Activated CD4-positive, CD25-positive, alpha-beta regulatory T cell treated with anti-CD3 and anti-CD28 coated beads, Interleukin-2, amount 50 U/mL, for 24 hours (primary cell): Measurements from ENCODE around the gene HCRTR2.
"Not testable (repeated sequence)": the region's sequence is repeated elsewhere in the genome, so short reads cannot be mapped to it uniquely, and the experiment has no call there.

Source experiments
- ATAC-seq, 2 donors: fragments of 150-1000 bp; cut with Tn5 transposase; one replicate each; pipeline ENCODE4 v1.10.0; 2021; ENCODE audit warnings: mild to moderate bottlenecking in 1 of 2, moderate library complexity in 1 of 2

Gene HCRTR2

DNA sequence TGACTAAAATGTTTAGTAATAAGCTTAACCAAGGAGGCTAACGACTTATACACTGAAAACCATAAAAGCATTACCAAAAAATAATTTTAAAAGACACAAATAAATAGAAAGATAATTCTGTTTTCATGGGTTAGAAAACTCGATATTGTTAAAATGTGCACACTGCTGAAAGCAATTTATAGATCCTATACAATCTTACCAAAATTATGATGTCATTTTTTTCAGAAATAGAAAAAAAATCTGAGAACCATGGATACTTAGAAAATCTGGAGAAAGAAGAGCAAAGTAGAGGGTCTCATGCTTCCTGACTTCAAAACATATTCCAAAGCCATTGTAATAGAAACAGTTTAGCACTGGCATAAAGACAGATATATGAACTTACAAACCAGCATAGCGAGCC is 46.6 kb downstream of the HCRTR2 start:
- ATAC-seq = no peak

DNA sequence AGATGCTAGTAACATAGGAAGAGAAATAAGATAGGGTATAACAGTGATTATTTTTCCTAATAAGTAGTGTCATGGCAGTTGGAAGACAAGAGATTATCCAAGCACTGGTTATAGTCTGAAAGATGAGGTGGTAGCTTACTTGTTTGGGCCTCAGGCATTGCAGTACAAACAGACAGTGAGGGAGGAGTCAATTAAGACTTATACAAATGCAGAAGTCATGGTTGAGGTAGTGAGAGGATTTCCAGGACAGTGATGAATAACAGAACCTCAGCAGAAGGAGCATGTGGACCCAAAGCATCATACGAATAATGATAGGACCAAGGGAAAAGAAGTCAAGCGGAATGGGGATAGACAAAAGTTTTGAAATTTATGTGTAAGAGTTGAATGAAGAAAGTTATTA is 53.5 kb downstream of the HCRTR2 start:
- ATAC-seq = no peak

DNA sequence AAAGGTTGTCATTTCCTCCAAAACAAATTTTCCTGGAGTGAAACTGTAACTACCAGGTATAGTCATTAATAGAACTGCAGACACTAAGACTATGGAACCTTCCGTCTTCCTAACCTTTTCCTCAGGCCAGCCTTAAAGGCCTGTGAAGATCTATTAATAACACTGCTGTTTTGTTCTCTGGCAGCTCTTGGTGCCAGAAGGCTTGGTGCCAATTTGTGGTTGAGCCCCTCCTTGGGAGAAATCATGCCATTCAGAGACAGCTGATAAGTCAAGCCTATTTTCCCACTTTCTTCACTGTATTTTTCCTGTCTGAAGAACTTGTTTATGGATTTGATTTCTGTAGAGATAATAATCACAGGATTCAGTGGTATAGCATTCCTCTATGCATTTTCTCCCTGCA is 64.8 kb downstream of the HCRTR2 start:
- no peak for ATAC-seq

DNA sequence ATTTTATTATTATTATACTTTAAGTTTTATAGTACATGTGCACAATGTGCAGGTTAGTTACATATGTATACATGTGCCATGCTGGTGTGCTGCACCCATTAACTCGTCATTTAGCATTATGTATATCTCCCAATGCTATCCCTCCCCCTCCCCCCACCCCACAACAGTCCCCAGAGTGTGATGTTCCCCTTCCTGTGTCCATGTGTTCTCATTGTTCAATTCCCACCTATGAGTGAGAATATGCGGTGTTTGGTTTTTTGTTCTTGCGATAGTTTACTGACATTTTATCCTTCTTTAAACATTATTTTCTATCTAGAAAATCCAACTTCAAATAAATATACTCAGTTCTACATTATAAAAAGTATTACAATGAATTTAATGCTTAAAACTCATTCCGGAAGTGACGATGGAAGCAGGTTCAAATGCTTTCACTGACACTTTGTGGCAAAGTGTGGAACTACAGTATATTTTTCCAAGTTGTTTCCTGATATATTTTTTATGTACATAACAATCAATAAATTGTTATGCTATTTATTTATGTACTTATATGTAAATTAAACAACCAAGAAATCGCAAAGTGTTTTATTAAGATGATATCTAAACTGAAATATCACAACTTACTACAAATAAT is 66.8 kb downstream of the HCRTR2 start:
- not testable (repeated sequence) for ATAC-seq

DNA sequence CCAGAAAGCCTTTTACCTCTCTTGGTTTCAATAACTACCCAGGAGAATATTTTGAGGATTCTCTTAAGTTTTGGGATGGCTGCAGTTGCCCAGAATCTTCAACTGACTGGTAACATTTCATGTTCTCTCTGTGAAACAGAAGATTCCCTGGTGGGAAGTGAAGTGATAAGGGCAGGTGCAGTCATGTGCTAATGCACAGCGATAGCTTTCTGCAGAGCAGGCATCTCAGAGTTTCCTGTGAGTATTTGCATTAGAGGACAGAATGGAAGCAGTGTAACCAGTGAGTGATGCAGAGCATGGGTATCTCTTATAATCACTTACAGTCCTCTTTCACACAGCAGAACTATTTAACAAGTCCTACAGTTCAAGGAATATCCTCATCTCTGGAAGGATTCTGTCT is 76.1 kb downstream of the HCRTR2 start:
- ATAC-seq = no peak

DNA sequence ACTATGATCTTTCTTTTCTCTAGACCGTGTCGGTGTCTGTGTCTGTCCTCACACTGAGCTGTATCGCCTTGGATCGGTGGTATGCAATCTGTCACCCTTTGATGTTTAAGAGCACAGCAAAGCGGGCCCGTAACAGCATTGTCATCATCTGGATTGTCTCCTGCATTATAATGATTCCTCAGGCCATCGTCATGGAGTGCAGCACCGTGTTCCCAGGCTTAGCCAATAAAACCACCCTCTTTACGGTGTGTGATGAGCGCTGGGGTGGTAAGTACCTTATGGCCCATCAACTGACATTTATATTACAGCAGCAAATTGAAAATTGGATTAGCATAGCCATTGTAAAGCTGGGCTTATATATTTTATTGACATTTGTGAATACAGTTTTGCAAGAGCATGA is 80.8 kb downstream of the HCRTR2 start:
- no peak for ATAC-seq

DNA sequence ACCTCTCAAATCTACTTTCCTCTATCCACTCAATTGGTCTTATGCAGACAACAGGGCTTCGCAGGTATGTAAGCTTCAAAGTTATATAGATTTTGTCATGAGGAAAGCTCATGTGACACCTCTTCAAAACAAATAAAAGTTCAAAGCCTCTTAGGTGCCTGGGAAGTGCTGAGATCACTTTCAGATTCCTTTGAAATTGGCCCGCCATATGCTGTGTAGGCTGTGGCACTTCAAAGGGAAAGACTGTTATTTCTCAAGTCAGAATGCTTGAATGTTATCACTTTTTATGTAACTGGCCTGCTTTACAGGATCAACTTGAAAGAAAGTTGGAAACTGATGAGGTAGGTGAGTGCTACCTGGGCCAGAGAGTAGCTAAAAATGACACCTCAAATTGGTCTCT is 85.9 kb downstream of the HCRTR2 start:
- no peak for ATAC-seq

DNA sequence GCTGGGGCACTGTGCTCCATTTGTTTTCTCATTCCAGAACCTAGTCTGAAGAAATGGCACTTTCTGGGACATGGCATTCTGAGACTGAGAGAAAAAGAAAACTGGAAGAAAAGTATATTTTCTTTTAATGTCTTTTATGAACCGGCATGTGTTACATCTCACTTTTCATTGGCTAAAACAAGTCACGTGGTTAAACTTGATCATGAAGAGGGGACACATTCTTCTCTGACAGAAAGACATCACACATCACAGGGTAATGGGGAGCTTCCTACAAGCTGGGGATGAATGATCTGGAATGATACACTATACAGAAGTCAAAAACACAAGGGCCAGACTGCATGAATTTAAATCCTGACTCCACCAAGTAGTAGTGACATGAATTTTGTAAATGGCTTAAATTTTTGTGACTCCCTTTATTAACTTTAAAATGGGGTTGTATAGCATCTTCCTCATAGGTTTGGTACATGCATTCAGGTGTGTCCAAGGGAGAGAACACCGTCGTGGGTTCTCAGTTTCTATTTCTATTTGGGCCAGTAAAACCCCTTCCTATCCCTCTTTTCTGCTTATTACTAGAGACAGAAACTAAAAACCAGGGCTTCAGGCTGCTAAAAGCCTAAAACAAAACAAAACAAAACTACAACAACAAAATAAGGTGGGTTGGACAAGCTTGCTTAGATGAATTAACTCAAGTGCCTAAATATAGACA is 91.2 kb downstream of the HCRTR2 start:
- ATAC-seq = no peak

DNA sequence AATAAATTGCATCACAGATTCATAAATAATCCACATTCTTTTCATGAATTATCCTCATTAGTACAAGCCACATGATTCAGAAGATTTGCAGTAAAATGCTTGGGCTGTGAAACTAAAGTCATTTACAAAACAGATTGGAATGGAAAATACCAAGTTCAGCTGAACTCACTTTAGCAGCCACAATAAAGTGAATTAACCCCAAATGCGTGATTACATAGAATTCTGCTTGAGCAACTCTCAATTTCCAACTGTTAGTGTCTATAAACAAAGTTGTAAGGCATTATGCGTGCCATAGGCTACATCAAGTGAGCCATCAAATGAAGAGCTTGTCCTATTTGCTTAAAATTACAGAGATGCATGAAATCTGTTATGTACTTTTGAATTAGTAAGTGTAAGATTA is 92.6 kb downstream of the HCRTR2 start:
- ATAC-seq = no peak

DNA sequence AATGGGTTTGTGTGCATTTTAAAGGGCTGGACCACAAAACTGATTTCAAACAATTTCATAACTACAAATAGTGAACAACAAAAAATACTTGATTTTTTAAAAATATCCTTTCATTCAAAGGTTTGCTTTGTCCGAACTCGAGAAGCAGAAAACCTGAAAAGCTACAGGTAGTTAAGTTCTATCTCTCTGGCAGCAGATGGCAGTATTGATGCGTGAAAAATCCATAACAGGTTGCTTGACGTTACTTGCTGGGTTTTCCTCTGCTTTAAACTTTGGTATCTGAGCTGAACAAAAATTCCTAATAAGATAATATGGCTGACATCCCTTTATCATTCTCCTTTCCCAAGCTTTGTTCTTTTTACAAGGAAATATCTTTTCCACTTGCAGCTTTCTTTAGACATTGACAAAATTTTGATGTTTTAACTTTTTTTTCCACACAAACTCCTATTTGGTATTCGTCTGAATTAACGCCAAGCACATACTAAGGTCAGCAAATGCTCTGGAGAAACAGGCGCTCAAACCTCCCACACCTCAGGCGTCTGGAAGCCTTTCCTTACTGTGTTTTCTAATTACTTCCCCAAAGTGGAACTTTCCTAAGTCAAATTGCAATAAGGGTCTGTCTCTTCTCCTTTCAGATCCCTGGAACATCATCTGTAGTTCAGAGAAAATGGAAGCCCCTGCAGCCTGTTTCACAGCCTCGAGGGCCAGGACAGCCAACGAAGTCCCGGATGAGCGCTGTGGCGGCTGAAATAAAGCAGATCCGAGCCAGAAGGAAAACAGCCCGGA is 102.6 kb downstream of the HCRTR2 start:
- ATAC-seq = no peak

DNA sequence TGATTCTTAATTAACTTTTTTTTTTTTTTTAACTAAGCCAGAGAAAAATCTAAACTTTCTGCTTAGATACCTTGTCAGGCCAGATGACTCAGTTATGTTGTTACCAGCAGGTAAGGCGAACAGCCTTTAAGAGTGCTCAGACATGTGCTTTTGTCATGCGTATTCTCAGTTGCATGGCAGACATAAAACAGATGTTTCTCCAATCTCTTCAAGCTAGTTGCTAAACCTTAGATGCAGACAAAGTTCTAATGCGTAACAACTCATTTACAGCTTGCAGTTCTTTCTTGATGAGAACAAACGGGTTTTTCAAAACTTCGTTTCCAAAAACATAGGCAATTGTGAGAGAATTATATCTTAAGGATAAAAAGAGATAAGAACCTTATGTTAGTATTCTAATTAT is 103.3 kb downstream of the HCRTR2 start:
- ATAC-seq = no peak

DNA sequence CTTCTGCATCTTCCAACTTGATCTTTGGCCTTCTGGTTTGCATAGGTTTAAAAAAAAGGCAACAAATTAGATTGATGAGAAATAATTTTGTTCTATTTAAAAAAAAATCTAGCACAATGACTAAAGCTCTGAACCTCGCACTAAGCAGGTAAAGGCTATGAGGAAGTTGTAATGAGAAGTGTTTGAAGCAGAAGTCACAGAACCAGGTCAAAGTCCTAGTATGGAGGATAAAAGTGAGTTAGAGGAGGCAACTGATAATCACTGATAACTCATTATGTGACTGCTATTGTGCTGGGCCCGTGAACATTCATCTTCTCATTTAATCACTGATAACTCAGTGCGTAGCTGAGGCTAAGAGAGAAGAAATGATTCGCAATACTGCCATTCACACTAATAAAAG is 106.9 kb downstream of the HCRTR2 start:
- no peak for ATAC-seq

DNA sequence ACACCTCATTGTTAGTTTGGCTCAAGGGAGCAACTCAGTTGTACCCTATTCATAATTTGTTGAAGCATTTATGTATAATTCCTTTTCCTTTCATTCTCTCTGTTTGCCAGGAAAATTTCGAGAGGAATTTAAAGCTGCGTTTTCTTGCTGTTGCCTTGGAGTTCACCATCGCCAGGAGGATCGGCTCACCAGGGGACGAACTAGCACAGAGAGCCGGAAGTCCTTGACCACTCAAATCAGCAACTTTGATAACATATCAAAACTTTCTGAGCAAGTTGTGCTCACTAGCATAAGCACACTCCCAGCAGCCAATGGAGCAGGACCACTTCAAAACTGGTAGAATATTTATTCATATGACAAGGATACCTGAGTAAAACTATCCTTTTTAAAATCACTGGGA is 107.8 kb downstream of the HCRTR2 start:
- ATAC-seq = no peak

DNA sequence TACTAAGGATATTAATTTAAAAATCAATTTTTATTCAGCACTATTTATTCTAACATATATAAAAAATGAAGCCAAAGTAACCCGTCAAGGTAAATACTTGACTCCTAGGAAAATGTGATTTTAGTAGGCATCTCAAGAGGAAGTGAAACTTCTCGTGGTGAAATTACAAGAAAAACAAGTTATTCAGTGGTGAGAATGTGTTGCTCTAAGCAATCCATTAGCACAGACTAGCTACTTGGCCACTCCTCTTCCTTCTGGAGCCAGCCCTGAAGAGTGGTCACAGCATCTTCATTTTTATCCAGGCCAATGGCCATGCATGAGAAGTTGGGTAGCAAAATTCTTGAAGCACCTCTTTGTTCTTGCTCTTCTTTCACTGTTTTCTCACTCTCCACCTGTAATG is 112.5 kb downstream of the HCRTR2 start:
- ATAC-seq = no peak

DNA sequence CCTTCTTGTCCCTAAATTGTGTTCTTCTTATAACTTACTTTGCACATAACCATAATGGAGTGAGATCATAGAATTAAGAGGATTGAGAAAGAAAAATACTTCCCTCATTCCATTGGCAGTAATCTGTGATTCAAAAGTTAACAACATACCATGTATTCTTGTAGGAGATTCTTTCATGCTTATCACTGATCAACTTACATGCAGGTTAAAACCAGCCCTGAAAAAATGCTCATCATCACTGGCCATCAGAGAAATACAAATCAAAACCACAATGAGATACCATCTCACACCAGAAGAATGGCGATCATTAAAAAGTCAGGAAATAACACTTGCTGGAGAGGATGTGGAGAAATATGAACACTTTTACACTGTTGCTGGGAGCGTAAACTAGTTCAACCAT is 116.4 kb downstream of the HCRTR2 start:
- no peak for ATAC-seq

DNA sequence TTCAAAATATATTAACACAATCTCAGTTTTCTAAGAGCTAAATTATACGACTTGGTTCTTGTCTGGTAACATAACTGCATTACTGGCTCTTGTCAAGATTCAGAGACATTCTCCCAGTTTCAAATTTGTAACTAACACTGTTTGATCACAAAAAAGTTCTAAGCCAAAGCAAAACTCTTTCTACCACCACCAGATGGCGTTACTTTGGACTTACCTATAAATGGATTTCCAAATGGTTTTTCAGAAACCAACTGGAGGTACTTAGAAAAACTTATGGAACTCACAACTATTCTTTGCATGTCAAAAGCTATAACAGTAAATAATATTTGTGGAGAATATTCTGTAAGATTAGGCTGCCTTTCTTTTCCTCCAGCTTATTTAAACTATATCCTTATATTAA is 118.8 kb downstream of the HCRTR2 start:
- ATAC-seq = no peak

DNA sequence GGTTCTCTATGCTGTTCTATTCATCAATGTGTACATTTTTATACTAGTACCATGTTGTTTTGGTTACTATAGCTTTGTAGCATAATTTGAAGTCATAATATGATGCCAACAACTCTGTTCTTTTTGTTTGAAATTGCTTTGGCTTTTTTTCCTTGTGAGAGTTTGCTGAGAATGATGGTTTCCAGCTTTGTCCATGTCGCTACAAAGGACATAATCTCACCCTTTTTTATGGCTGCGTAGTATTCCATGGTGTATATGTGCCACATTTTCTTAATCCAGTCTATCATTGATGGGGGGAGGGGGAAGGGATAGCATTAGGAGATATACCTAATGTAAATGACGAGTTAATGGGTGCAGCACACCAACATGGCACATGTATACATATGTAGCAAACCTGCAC is 122.9 kb downstream of the HCRTR2 start:
- ATAC-seq = not testable (repeated sequence)

DNA sequence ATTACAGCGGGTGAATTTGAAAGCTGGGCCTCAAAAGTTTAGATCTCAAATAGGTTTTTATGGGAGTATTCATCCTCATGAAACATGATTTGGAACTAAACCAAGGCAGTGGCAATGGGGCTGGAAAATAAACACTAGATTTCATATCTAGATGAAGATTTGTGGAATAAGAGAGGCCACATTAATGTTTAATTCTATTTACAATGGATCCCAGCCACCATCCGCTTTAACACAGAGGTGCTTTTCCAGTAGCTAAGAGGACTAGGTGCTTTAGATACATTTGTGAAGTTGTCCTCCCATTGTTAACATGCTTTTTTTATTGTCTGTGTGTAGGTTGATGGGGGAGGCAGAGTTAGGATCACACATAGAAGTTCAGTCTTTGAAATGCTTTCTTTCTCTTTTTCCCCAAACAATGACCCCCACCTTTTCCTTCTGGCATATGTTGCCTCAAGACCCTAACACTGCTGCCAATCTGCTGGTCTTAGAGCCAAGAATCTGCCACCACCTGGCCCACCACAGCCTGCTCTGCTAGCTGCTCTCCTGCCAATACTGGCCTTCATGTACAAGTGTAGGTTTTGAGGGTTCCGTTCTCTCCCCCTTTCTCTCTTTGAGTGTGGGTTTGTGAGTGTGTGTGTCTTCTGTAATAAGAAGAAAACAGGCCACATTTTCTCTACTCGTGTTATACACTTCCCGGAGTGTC is 125.1 kb downstream of the HCRTR2 start:
- no peak for ATAC-seq

DNA sequence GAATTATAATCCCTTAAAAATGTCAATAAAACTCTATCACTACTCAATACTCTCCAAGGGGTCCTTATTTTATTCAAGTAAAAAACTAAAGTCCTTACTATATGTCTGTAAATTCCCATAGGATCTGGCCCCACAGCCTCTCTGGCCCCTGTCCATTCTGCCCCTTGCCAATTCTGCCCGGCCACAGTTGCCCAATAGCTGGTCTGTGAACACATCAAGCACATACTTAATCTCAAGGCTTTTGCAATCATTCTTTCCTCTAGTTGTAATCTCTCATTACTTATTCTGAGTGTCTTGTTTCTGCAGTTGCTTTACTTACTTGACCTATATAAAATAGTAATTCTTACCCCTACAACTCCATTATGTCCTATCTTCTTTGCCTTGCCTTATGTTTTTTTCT is 130.4 kb downstream of the HCRTR2 start:
- no peak for ATAC-seq

DNA sequence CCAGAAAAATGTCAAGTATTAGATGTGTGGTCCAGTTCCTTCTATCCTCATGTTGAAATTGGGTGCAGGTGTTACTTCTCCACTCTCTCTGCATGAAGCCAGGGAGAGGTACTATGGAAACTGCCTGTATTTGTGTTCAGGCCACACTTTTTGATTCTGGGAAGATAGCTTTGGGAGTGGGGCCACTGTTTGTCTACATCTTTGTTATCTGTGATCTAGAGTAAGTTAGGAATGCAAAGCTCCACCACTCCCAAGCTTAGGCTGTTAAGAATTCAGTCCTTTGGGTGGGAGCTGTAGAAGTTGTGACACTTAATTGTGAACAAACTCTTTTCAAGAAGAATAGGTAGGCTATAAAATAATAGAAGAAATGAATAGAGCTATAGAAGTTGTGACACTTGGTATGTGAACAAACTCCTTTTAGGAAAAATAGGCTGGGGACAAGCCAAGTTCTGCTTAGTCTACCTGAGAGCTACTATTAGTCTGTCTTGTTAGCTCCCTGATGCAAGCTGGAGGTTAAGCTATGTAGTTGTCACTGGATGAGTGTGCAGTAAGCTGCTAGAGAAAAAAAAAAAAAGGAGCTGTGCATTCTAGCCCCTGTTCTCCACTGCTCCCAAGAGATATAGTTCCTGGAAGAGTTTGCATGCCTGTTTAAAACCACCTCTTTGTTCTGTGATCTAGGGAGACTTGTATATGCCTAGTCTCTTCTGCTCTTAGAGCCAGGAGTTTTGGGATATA is 145.8 kb downstream of the HCRTR2 start:
- ATAC-seq = no peak

DNA sequence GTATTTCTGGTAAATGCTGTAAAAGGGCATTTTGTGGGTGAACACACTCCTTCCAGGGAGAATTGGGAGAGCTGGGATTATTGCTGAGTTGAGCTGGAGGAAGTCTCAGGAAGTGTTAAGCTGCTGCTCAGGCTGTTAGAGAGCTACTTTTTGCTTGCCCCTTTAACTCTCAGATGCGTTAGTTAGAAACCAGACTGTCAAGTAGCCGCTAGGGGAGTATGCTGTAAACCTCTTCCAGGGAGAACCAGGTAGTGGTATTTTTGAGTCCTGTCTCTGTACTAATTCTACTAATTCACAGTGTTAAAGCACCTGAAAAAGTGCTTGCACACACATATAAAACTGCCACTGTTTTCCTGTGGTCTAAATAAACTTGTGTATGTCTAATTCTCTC is 146.4 kb downstream of the HCRTR2 start:
- ATAC-seq = no peak

DNA sequence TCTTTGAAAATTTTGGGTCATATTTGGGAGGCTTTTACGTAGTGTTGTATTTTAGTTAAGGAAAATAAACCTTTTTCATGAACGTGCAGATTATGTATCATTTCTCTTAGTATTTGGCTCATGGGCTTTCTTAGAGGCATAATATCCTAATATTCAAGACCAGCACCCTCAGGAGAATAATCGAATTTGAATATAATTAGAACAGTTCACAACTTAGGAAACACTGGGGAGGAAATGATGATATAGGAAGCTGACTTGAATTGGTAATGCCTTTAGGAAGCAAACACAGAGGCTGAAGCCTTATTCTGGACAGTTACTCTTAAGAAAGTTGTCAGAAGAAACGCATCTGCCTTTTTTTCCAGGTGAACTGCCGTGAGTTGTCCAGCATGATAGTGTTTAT is 152.9 kb downstream of the HCRTR2 start, which contains the start of gene GFRAL:
Gene GFRAL, plus strand, starts transcription at position 301 of the 400 bp plus-strand sequence. Its CDS starts 86 bp downstream, at position 387.
- ATAC-seq = no peak
